Measurements from ENCODE around the gene CSAG3. TPM values are rescaled to one million over a fixed set of nuclear protein-coding genes. Genes with fewer than 3 reads are reported as not detected.
"Not testable (repeated sequence)": the region's sequence is repeated elsewhere in the genome, so short reads cannot be mapped to it uniquely, and the experiment has no call there.

Gene CSAG3
- total RNA-seq = not detected

- H3K27me3 ChIP-seq; H3K4me1 ChIP-seq; DNase-seq; H3K9me3 ChIP-seq; intact Hi-C loops (cut with DNase I); H3K4me3 ChIP-seq (replicated peaks in 1 of 3); H3K36me3 ChIP-seq; H3K27ac ChIP-seq: not testable (repeated sequence)
- WGBS, 2 donors = no CpG with 5 or more reads among the region's 2 CpGs
Measured at GRCh38 chrX:152758918-152759317, at the start of gene CSAG3. Gene CSAG3, plus strand, starts transcription at chrX:152759218.

DNA sequence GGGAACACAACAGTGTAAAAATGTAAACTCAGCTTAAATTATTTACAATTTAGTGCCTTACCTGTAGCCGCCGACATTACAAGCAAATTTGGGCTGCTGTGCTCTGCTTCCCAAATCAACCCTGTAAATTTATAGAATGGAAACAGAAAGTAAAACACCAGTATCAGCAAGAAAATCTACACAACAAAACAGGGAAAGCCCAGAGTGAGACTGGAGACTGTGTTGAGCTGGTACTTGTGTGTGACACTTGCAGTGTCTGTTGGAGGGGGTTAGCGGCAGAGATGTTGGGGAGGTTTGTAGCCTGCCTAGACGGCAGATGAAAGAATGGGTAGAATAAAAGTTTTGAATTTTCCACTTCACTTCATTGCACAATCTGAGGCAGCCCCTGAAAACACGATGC, 45.8 kb upstream of the CSAG3 start:
- H3K4me1 ChIP-seq; DNase-seq; H3K27me3 ChIP-seq; H3K9me3 ChIP-seq; intact Hi-C loops (cut with DNase I); H3K27ac ChIP-seq; H3K36me3 ChIP-seq; H3K4me3 ChIP-seq (replicated peaks in 1 of 3): not testable (repeated sequence)
- no CpG with 5 or more reads among the region's 5 CpGs for WGBS, 2 donors

DNA sequence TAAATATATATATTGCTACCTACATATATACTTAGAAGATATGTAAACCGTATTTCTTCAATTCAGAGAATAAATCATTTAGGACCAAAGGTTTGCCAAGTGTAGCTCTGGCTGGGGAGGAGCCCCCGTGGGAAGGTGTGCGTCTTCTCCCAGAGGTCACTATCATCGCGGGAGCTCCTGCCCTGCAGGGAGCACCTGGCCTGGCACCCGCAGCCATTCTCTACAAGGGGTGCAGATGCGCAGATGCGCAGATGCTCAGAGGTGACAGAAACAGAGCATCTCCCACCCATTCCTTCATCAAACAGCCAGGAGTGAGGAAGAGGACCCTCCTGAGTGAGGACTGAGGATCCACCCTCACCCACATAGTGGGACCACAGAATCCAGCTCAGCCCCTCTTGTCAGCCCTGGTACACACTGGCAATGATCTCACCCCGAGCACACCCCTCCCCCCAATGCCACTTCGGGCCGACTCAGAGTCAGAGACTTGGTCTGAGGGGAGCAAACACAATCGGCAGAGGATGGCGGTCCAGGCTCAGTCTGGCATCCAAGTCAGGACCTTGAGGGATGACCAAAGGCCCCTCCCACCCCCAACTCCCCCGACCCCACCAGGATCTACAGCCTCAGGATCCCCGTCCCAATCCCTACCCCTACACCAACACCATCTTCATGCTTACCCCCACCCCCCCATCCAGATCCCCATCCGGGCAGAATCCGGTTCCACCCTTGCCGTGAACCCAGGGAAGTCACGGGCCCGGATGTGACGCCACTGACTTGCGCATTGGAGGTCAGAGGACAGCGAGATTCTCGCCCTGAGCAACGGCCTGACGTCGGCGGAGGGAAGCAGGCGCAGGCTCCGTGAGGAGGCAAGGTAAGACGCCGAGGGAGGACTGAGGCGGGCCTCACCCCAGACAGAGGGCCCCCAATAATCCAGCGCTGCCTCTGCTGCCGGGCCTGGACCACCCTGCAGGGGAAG, 44.9 kb upstream of the CSAG3 start, which contains the start of gene MAGEA2B:
Gene MAGEA2B, plus strand, starts transcription at position 814 of the 973 bp plus-strand sequence. CDS start 2,479 bp downstream, outside the sequence.
- WGBS, 2 donors = no CpG with 5 or more reads among the region's 35 CpGs

DNA sequence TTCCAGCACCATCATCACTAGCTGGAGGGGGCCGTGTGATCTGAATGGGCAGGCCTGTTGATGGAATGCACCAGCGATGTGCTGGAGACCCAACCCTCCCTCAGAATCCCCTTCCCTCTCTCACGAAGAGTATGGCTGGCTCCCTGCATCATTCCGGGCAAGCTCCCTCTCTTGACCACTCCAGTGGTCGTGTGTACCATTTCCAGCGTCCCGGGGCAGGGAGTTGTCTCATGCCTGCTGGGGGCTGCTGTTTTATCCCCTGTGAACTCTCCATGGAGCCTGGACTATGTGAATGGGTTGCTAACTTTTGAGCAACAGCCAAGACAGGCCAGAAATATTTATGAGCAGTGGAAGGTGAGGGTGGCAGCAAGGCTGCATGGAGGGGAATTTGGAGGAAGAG, 33.6 kb upstream of the CSAG3 start:
- WGBS, 2 donors = 67 to 73% methylated on average over 3 to 7 of the region's 7 CpGs
- H3K27ac ChIP-seq = no peak overlapping the region
- no peak for DNase-seq
- TF ChIP-seq CTCF (IDR thresholded peaks at IDR 0.05) (no peak), POLR2A (IDR thresholded peaks at IDR 0.05) (no peak)
- no peaks in the 10 kb centered on the region for H3K36me3 ChIP-seq
- no peaks in the 10 kb centered on the region for H3K9me3 ChIP-seq
- H3K4me3 ChIP-seq (replicated peaks in 1 of 3) = no peak overlapping the region
- intact Hi-C loops (cut with DNase I) = no loop called here
- no peaks in the 10 kb centered on the region for H3K4me1 ChIP-seq
- H3K27me3 ChIP-seq = no peaks in the 10 kb centered on the region

More for the DNA sequence above, 44.9 kb upstream of the CSAG3 start, which contains the start of gene MAGEA2B:
- H3K27ac ChIP-seq; H3K27me3 ChIP-seq; DNase-seq; H3K4me3 ChIP-seq (replicated peaks in 1 of 3); H3K4me1 ChIP-seq; intact Hi-C loops (cut with DNase I); H3K36me3 ChIP-seq; H3K9me3 ChIP-seq: not testable (repeated sequence)

DNA sequence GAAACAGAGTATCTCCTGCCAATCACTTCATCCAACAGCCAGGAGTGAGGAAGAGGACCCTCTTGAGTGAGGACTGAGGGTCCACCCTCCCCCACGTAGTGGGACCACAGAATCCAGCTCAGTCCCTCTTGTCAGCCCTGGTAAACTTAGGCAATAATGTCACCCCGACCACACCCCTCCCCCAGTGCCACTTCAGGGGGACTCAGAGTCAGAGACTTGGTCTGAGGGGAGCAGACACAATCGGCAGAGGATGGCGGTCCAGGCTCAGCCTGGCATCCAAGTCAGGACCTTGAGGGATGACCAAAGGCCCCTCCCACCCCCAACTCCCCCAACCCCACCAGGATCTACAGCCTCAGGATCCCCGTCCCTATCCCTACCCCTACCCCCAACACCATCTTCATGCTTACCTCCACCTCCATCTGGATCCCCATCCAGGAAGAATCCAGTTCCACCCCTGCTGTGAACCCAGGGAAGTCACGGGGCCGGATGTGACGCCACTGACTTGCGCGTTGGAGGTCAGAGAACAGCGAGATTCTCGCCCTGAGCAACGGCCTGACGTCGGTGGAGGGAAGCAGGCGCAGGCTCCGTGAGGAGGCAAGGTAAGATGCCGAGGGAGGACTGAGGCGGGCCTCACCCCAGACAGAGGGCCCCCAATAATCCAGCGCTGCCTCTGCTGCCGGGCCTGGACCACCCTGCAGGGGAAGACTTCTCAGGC, 25.6 kb upstream of the CSAG3 start, which contains the start of the genes CSAG1 and MAGEA12:
Gene CSAG1, minus strand, starts transcription at position 461 of the 715 bp plus-strand sequence. CDS start 1,261 bp downstream, outside the sequence.
Gene MAGEA12, plus strand, starts transcription at position 497 of the 715 bp plus-strand sequence. CDS start 2,405 bp downstream, outside the sequence.
- intact Hi-C loops (cut with DNase I) = no loop called here
- no peak for DNase-seq
- Histone ChIP-seq H3K9me3 (no peaks in the 10 kb centered on the region), H3K36me3 (no peaks in the 10 kb centered on the region), H3K27ac (no peak within 1 kb of the TSS), H3K4me3 (replicated peaks in 1 of 3) (no peak within 1 kb of the TSS), H3K4me1 (no peaks in the 10 kb centered on the region), H3K27me3 (no peaks in the 10 kb centered on the region)
- TF ChIP-seq POLR2A (IDR thresholded peaks at IDR 0.05) (no peak), CTCF (IDR thresholded peaks at IDR 0.05) (no peak)
- 89 to 98% methylated on average over 8 of the region's 21 CpGs for WGBS, 2 donors

- H3K4me1 ChIP-seq; H3K36me3 ChIP-seq; H3K27ac ChIP-seq; H3K4me3 ChIP-seq (replicated peaks in 1 of 3); H3K9me3 ChIP-seq; intact Hi-C loops (cut with DNase I); H3K27me3 ChIP-seq; DNase-seq: not testable (repeated sequence)
- WGBS, 2 donors = 98 to 100% methylated on average over 2 to 8 of the region's 22 CpGs
Measured at GRCh38 chrX:152734143-152734858, 24.7 kb upstream of the CSAG3 start.
